ENCODE results near the gene TUBB4B.
"Not testable (repeated sequence)": the region's sequence is repeated elsewhere in the genome, so short reads cannot be mapped to it uniquely, and the experiment has no call there.

- not testable (repeated sequence) for TF ChIP-seq POLR2AphosphoS5, POLR2A (IDR thresholded peaks at IDR 0.05; ENCODE audit: low read depth, low read length)
These were observed 21.3 kb downstream of the TUBB4B start for GRCh38 chr9:137262173-137262908.
